HG03354 (cell line): ENCODE measurements around the gene TNXB.
"Not testable (repeated sequence)": the region's sequence is repeated elsewhere in the genome, so short reads cannot be mapped to it uniquely, and the experiment has no call there.

Experiments
- ATAC-seq: cut with Tn5 transposase; IDR thresholded peaks from one replicate; pipeline ENCODE4 v1.9.1; 2021; ENCODE audit warnings: mild to moderate bottlenecking; ENCODE audit not compliant: unreplicated experiment, poor library complexity, severe bottlenecking

TNXB gene

GRCh38 chr6:32045811-32046449 lies 63.2 kb downstream of the TNXB start:
- ATAC-seq, result no peak

DNA sequence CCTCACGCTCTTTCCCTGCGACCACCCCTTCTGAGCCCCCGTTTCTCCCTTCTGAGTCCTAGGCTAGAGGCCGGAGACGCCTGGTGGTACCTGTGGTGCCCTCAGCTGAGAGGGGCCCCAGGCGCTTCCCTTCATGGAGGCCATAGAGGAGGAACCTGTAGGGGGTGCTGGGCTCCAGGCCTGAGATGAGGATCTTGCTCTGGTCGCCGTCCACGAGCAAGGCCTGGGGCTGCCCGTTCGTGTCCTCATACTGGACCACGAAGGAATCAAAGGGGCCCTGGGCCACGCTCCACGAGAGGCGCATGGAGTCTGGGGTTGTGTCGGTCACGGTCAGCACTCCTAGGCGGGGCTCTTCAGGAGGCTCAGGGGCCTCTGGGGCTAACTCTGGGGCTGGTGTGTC lies 64.2 kb downstream of the TNXB start:
- ATAC-seq, result not testable (repeated sequence)

DNA sequence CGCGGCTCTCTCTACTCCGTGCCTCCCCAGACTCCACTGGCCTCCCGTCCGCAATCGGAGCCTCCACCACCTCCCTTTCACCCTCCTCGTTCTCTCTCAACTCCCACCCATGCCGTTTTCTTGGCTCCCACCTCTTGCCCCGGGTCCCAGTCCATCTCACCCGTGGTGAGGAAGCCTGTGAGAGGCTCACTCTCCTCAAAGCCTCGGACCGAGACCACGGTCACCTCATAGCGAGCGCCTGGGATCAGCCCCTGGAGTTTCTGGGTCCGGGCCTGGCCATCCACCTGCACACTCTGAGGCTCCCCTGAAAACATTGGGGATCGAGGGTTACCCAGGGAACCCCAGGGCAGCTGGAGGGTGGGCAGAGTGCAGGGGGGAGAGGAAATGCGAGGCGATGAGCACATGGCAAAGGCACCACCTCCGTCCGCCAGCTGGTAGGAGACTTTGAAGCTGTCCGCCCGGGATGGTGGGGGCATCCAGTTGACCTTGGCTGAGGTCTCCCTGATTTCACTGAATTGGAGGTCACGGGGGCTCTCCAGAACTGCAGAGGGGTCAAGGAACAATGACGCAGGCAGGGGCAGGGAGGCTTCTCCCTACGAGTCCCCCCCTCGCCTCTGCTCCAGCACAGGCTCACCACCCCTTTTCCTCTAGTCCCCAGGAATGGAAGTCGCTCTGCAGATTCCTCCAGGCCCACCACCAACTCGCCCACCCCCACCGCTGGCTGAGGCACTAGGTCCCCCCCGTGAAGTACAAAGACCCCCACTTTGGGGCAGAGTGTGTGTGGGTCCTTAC lies 65.4 kb downstream of the TNXB start:
- not testable (repeated sequence) for ATAC-seq

- not testable (repeated sequence) for ATAC-seq
Measured at GRCh38 chr6:32042276-32042675, 66.9 kb downstream of the TNXB start.

DNA sequence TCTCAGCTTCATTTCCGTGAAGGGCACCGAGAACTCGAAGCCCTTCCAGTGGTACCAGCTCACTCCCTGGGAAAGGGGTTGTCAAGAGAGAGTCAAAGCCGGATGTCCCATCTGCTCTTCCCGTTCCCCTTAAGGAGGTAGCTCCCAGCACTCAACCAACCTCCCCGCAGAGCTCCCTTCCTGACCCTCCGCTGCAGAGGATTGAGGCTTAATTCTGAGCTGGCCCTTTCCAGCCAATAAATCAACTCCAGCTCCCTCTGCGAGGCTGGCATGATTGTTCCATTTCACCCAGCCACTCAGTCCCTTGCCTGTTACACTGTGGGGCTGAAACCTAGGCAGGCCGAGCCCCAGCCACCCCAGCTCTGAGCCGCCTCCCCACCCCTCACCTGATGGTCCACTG lies 67.8 kb downstream of the TNXB start:
- not testable (repeated sequence) for ATAC-seq

GRCh38 chr6:32041050-32041321 lies 68.2 kb downstream of the TNXB start:
- not testable (repeated sequence) for ATAC-seq

GRCh38 chr6:32040299-32041049 lies 68.7 kb downstream of the TNXB start:
- ATAC-seq, result not testable (repeated sequence)

DNA sequence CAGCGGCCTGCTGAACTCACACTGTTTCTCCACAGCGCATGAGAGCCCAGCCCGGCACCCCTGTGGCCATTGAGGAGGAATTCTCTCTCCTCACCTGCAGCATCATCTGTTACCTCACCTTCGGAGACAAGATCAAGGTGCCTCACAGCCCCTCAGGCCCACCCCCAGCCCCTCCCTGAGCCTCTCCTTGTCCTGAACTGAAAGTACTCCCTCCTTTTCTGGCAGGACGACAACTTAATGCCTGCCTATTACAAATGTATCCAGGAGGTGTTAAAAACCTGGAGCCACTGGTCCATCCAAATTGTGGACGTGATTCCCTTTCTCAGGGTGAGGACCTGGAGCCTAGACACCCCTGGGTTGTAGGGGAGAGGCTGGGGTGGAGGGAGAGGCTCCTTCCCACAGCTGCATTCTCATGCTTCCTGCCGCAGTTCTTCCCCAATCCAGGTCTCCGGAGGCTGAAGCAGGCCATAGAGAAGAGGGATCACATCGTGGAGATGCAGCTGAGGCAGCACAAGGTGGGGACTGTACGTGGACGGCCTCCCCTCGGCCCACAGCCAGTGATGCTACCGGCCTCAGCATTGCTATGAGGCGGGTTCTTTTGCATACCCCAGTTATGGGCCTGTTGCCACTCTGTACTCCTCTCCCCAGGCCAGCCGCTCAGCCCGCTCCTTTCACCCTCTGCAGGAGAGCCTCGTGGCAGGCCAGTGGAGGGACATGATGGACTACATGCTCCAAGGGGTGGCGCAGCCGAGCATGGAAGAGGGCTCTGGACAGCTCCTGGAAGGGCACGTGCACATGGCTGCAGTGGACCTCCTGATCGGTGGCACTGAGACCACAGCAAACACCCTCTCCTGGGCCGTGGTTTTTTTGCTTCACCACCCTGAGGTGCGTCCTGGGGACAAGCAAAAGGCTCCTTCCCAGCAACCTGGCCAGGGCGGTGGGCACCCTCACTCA lies 69.5 kb downstream of the TNXB start:
- ATAC-seq, result not testable (repeated sequence)

- ATAC-seq, result not testable (repeated sequence)
Measured at GRCh38 chr6:32038878-32039277, 70.3 kb downstream of the TNXB start.

DNA sequence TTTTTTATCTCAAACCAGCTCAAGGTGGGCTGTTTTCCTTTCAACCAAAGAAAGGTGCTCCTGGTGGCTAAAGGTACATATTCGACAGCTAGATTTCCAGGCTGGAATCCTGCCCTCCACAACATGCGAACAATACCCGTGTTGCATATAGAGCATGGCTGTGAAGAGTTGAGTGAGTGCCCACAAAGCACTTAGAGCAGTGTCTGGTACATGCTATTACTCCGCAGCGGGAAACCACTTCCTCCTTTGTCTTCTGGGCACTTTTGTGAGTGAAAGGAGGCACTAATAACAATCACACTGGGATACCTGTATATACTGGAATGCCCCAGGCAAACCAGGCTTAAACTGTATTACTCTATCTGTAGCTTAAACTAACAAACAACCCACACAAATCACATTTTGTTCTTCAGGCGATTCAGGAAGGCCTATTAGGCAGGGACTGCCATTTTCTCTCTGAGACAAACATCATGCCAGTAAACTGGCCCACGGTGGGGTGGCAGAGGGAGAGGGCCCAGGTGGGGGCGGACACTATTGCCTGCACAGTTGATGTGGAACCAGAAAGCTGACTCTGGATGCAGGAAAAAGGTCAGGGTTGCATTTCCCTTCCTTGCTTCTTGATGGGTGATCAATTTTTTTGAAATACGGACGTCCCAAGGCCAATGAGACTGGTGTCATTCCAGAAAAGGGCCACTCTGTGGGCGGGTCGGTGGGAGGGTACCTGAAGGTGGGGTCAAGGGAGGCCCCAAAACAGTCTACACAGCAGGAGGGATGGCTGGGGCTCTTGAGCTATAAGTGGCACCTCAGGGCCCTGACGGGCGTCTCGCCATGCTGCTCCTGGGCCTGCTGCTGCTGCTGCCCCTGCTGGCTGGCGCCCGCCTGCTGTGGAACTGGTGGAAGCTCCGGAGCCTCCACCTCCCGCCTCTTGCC lies 71.3 kb downstream of the TNXB start, which contains the start of gene CYP21A2:
TSS of gene CYP21A2 (plus strand) at position 818 of the 927 bp plus-strand sequence. CDS start at position 826, 8 bp downstream.
- ATAC-seq, result not testable (repeated sequence)

- not testable (repeated sequence) for ATAC-seq
Measured at GRCh38 chr6:32037136-32037535, 72.0 kb downstream of the TNXB start.

DNA sequence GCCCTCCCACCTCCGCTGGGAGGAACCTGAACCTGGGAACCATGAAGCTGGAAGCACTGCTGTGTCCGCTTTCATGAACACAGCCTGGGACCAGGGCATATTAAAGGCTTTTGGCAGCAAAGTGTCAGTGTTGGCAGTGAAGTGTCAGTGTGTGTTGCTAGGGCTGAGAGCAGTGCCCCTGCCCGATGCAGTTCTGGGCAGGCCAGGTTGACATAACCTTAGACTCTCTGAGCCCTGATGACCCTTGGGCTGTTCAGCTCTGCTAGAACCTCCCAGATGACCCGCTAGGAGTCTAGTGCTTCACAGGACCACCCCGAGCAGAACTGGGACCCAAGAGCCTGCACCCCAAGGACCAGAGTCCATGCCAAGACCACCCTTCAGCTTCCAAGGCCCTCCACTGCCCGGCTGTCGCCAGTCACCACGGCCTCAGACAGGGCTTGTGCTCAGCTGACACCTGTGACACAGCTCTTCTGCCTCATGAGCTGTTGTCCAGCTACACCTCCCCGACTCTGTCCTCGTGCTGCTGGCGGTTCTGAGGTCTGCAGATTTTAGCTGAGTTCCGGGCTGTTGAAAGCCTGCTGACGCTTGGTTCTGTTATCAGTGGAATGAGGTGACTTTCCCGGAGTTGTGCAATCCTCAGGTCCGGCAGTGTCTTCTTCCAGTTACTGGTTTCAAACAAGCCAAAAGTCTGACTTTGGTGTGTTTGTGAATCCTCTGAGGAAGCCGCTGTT lies 73.7 kb downstream of the TNXB start:
- not testable (repeated sequence) for ATAC-seq

DNA sequence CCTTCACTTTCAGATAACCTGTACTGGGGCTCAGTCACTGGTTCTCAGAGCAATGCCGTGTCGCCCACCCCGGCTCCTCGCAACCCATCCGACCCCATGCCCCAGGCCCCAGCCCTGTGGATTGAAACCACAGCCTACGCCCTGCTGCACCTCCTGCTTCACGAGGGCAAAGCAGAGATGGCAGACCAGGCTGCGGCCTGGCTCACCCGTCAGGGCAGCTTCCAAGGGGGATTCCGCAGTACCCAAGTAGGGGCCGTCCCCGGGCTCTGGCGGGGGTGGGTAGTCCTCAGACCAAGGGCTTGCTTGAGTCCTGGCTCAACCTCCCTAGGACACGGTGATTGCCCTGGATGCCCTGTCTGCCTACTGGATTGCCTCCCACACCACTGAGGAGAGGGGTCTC lies 79.6 kb downstream of the TNXB start:
- not testable (repeated sequence) for ATAC-seq

GRCh38 chr6:32028631-32029030 lies 80.5 kb downstream of the TNXB start:
- not testable (repeated sequence) for ATAC-seq

GRCh38 chr6:32022100-32022499 lies 87.0 kb downstream of the TNXB start:
- not testable (repeated sequence) for ATAC-seq

DNA sequence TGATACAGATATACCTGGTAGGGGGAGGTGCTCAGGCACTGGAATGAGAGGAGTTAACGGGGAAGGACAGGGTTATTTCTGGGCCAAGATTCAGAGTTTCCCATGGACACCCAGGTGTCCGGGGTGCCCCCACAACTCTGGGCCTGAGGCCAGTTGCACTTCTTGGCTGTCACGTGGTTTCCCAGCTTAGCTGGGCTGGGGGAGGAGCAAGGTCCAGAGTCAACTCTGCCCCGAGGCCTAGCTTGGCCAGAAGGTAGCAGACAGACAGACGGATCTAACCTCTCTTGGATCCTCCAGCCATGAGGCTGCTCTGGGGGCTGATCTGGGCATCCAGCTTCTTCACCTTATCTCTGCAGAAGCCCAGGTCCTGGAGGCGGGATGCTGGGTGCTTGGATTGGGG lies 94.6 kb downstream of the TNXB start, which contains the start of gene C4B:
TSS of gene C4B (plus strand) at position 249 of the 400 bp plus-strand sequence. CDS start at position 300, 51 bp downstream.
- ATAC-seq, result not testable (repeated sequence)

GRCh38 chr6:32013738-32014137 lies 95.4 kb downstream of the TNXB start:
- ATAC-seq, result not testable (repeated sequence)
